ENCODE measurements around the gene EXT2. TPM values are rescaled to one million over a fixed set of nuclear protein-coding genes. Genes with fewer than 3 reads are reported as not detected.

The EXT2 gene
- polyA plus RNA-seq, 5 donors = 72.8 to 79.9 (median 75.4) TPM

GRCh38 chr11:44199298-44199697 lies 103.8 kb downstream of the EXT2 start:
- no peak for DNase-seq

DNA sequence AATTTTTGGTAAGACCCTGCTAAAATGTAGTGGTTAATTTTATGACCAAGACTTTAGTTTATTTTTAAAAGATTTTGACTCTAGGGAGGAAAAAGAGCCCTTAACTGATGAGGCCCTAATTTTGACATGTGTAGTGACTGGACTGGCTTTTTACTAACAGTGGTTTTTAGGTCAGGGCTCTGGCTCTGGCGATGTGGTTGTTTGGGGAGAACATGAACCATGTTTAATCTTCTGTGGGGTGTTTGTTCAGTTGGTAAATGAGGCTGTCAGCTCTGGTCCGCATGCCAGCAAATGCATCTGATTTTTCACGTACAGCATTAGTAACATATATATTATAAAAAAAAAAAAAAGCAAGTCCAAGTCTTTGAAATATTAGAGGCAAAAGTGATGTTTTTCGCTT lies 104.3 kb downstream of the EXT2 start:
- DNase-seq = no peak

GRCh38 chr11:44203270-44204043 lies 108.0 kb downstream of the EXT2 start:
- DNase-seq = no peak

DNA sequence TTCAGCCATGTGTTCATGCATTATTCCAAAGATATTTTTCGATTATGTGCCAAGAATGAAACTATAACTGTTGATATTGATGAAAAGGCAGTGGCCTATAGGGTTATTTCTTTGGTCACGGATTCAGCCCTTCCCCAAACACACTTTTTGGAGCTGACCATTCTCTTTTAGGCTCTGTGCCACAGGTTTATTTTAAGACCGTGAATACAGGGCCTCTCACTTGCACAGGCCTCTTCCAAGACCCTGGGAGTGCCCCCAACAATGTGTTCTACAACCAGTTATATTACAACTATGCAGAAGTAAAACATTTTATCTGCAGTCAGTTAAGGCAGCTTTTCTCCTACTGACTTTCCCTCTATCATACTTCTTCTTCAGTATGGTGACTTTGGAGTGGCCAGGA lies 109.9 kb downstream of the EXT2 start:
- DNase-seq = no peak

GRCh38 chr11:44205836-44206235 lies 110.4 kb downstream of the EXT2 start:
- no peak for DNase-seq

GRCh38 chr11:44207292-44207691 lies 111.8 kb downstream of the EXT2 start:
- no peak for DNase-seq

GRCh38 chr11:44208976-44209603 lies 113.6 kb downstream of the EXT2 start:
- no peak for DNase-seq

DNA sequence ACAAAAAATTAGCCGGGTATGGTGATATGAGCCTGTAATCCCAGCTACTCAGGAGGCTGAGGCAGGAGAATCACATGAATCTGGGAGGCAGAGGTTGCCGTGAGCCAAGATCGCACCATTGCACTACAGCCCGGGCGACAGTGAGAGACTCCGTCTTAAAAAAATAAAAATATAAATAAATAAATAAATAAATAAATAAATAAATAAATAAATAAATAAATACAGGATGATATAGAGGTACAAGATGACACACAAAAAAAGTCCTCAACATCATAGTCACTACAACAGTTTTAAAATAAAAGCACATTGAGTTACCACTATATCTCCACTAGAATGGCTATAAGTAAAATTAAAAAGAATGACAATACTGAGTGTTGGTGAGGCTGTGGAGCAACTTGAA lies 116.7 kb downstream of the EXT2 start:
- DNase-seq = no peak

DNA sequence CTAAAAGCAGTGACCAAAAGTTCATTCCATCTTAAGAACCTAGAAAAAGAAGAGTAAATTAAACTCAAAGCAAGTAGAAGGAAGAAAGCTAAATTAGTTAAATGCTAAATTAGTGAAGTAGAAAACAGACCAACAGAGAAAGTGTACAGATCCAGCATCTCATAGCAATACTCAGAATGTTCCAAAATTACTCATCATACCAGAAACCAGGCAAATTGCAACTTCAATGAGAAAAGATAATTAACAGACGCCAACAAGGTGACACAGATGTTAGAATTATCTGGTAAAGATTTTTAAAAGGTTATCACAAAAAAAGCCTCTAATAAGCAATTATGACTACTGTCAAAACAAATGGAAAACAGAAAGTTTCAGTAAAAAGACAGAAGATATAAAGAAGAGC lies 117.7 kb downstream of the EXT2 start:
- DNase-seq = no peak

DNA sequence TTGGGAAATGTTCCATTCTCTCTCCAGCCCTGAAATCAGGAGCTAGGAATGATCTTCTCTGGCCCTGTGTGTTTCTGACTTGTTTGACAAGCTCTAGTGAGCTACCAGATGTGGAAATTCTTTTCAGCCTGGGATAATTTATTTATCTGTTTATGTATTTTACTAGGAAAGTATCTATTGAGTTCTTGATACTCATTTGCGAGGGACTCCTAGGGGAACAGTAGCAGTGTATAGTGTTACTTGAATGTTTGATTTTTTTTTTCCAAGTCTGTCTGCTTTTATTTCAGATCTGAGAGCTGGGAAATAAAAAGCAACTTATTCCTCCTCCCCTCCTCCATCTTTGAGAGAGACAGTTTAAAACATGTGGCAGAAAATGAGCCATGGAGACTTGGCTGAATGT lies 122.0 kb downstream of the EXT2 start:
- DNase-seq = no peak

- DNase-seq = no peak
These were observed 124.6 kb downstream of the EXT2 start for GRCh38 chr11:44219830-44220796.

GRCh38 chr11:44221456-44221855 lies 126.0 kb downstream of the EXT2 start:
- DNase-seq = no peak

DNA sequence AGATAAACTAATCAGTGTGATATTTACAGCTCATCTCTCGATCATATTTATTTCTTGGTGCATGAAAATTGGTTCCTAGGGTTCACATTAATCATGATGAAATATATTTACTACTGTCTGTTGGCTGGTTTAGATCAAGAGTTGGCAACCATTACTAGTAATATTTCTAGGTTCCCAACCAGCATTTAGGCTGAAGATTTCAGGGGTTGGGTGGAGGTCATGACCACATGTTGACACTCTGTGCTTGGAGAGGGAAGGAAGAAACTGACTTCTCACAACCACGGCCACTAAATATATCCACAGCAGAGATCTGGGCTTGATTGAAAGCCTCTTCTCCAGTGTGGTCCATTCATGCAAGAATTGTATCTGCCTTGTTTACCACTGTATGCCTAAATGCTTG lies 126.5 kb downstream of the EXT2 start:
- no peak for DNase-seq

DNA sequence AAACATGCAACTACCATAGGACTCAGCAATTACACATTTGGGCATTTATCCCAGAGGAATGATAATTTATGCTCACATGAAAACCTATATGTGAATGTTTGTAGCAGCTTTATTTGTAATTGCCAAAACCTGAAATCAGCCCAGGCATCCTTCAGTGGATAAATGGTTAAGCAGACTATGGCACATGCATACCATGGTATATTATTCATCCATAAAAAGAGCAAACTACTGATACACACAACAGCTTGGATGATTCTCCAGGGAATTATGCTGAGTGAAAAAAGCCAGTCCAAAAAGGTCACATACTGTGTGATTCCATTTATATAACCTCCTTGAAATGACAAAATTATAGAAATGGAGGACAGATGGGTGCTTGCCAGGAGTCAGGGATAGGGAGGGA lies 127.8 kb downstream of the EXT2 start:
- DNase-seq = no peak

DNA sequence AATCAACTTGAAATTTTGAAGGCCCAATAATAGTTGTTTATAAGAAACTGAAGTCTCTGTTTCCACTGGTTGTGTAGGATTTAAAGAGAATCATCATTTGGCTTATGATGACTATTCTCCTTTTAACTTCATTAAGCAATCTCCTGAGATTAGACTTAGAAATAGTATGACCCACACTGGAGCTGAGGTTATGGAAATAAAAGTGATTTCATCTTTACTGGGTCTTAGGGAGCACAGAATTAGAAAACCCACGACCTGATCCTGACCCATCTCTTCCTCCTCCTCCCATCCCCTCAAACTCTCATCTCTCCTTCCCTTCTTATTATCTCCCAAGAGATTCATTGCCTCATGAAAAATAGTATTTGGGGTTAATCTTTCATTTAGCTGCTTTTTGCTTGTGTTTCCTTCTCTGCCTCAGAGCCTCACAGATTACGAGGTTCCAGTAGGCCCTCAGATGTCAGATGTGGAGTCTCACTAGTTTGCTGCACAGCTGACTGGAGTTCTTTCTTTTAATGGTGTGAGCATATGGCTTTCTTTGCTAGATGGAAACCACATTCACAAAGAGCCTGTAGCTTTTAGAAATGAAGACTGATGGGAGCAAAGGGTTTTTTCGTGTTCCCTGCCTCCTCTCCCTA lies 129.5 kb downstream of the EXT2 start:
- no peak for DNase-seq

DNA sequence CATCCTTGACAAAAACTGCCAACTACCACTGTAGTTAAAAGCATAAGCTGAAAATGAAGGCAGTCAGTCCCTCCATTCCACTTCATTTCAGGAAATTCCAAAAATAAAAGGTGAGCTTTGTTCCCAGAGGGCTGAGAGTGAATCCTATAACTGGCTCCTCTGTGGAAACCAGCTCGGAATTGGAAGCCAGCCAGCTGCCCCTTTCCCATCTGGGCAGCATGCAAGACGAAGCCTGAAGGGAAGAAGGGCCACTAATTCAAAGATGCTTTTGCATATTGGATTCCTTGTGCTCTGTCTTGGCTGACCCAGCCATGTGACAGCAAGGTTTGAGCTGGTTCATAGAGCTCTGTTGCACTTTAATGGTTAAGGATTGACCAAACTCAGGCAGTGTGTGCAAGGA lies 131.0 kb downstream of the EXT2 start:
- DNase-seq = no peak

GRCh38 chr11:44226945-44227344 lies 131.5 kb downstream of the EXT2 start:
- no peak for DNase-seq

DNA sequence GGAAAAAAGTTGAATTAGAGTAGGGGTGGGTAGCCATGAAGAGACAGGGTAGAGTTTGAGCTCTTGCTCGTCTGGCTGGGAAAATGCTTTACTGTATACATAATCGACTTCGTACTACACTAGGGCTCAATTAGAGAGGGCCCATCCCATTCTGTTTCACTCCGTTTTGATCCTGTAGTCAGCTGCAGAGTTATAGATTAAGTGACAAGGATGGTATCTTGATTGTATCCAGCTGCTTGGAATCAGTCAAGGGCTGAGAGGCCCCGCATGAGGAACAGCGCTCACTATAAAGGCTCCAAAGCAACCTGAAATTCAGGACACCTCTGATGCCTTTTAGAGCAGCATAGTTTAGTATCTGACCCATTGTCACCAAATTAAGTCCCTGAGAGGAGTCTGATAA lies 132.9 kb downstream of the EXT2 start:
- DNase-seq = peak in 1 of 2 donors; percentile 35

GRCh38 chr11:44229098-44229497 lies 133.6 kb downstream of the EXT2 start:
- DNase-seq = no peak

DNA sequence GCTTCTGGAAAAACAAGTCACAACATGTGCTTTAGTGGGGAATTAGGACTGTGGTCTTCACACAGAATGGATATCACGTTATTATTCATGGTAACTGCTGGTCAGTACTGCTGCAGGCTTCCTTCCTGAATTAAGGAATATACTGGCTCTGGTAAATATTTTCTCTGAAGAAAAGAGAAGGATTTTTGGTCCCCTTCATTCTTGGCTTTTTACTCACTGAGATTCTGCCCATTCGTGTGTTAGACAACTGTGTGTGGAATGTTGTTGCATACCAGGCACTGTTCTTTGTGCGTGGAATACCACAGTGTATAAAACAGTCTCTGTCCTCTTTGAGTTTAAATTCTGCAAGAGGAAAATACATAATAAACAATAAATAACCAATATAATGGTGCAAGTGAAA lies 134.1 kb downstream of the EXT2 start:
- no peak for DNase-seq

GRCh38 chr11:44235765-44236201 lies 140.3 kb downstream of the EXT2 start:
- DNase-seq = no peak

GRCh38 chr11:44236296-44236695 lies 140.8 kb downstream of the EXT2 start:
- no peak for DNase-seq

All from right lung (tissue), 5 donors.